Mesenchymal stem cell (in vitro differentiated cells and primary cell): ENCODE results near the gene COQ8A.
A peak's percentile ranks its signal among the peaks of the same experiment; 100 is the strongest.

Experiments used
- DNase-seq: peaks from one replicate; pipeline ENCODE4 v3.0.0-alpha.2; 2013
- H2AFZ ChIP-seq: one replicate; pipeline ENCODE4 v1.6.1; 2013; ENCODE audit warnings: low read depth, mild to moderate bottlenecking, control low read depth, inconsistent platforms, low read length, moderate library complexity
- H2AK5ac ChIP-seq: 2 replicates; pipeline ENCODE4 v1.6.1; 2013; ENCODE audit warnings: low read length, moderate library complexity, mild to moderate bottlenecking, inconsistent platforms; ENCODE audit not compliant: severe bottlenecking
- H2BK120ac ChIP-seq: one replicate; pipeline ENCODE4 v1.6.1; 2013; ENCODE audit warnings: low read depth, mild to moderate bottlenecking, inconsistent platforms, low read length, moderate library complexity
- H2BK12ac ChIP-seq, 2 experiments: one replicate each; pipeline ENCODE4 v1.6.1; 2013; ENCODE audit warnings: inconsistent platforms in 2 of 2, low read length in 2 of 2, mild to moderate bottlenecking in 2 of 2, moderate library complexity in 2 of 2, control low read depth in 1 of 2
- H2BK15ac ChIP-seq: one replicate; pipeline ENCODE4 v1.6.1; 2013; ENCODE audit warnings: mild to moderate bottlenecking, low read depth, inconsistent platforms; ENCODE audit not compliant: poor library complexity, severe bottlenecking
- H2BK5ac ChIP-seq: 2 replicates; pipeline ENCODE4 v1.6.1; 2013; ENCODE audit warnings: low read depth, mild to moderate bottlenecking, low read length, control low read depth, inconsistent platforms; ENCODE audit not compliant: poor library complexity, severe bottlenecking
- H3K14ac ChIP-seq, 2 experiments: one replicate each; pipeline ENCODE4 v1.6.1; 2013; ENCODE audit warnings: inconsistent platforms in 2 of 2, low read length in 2 of 2, control low read depth in 1 of 2, mild to moderate bottlenecking in 1 of 2, moderate library complexity in 1 of 2
- H3K18ac ChIP-seq, 2 experiments: one replicate each; pipeline ENCODE4 v1.6.1; 2013; ENCODE audit warnings: inconsistent platforms in 2 of 2, low read length in 2 of 2, control low read depth in 1 of 2, low read depth in 1 of 2, mild to moderate bottlenecking in 1 of 2
- H3K23ac ChIP-seq, 2 experiments: one replicate each; pipeline ENCODE4 v1.6.1; 2013; ENCODE audit warnings: inconsistent platforms in 2 of 2, low read length in 2 of 2, mild to moderate bottlenecking in 2 of 2, moderate library complexity in 2 of 2, control low read depth in 1 of 2
- H3K27ac ChIP-seq: 2 replicates; pipeline ENCODE4 v1.5.1; 2013; ENCODE audit warnings: mild to moderate bottlenecking, moderate library complexity, low read length, control low read depth, inconsistent platforms; ENCODE audit not compliant: poor library complexity, severe bottlenecking
- H3K27me3 ChIP-seq, 2 experiments: 2 replicates each; pipeline versions ENCODE4 v1.6.1 to v1.7.0; 2013; ENCODE audit warnings: low read length in 2 of 2, mild to moderate bottlenecking in 2 of 2, moderate library complexity in 2 of 2, control low read depth in 1 of 2, inconsistent platforms in 1 of 2; ENCODE audit not compliant: control insufficient read depth in 1 of 2, insufficient read depth in 1 of 2
- H3K36me3 ChIP-seq, 2 experiments: 2 replicates each; pipeline versions ENCODE4 v1.6.1 to v1.7.0; 2013; ENCODE audit warnings: low read length in 2 of 2, control low read depth in 1 of 2, inconsistent platforms in 1 of 2, low read depth in 1 of 2, mild to moderate bottlenecking in 1 of 2; ENCODE audit not compliant: insufficient read depth in 2 of 2, control insufficient read depth in 1 of 2
- H3K4ac ChIP-seq, 2 experiments: one replicate each; pipeline ENCODE4 v1.6.1; 2013; ENCODE audit warnings: inconsistent platforms in 2 of 2, low read length in 2 of 2, mild to moderate bottlenecking in 2 of 2, moderate library complexity in 2 of 2, control low read depth in 1 of 2, low read depth in 1 of 2
- H3K4me1 ChIP-seq: 2 replicates; pipeline ENCODE4 v1.6.1; 2013; ENCODE audit warnings: low read depth, low read length, control low read depth; ENCODE audit not compliant: control insufficient read depth, insufficient read depth
- H3K4me2 ChIP-seq: 2 replicates; pipeline ENCODE4 v1.6.1; 2013; ENCODE audit warnings: low read length, mild to moderate bottlenecking, inconsistent platforms; ENCODE audit not compliant: poor library complexity, severe bottlenecking
- H3K4me3 ChIP-seq, 2 experiments: 2 replicates each; pipeline versions ENCODE4 v1.5.1 to v1.7.0; 2013; ENCODE audit warnings: low read length in 2 of 2, mild to moderate bottlenecking in 2 of 2, control low read depth in 1 of 2, low read depth in 1 of 2; ENCODE audit not compliant: insufficient read depth in 1 of 2
- H3K79me1 ChIP-seq: replicated peaks from 2 replicates; pipeline ENCODE4 v1.6.1; 2013; ENCODE audit warnings: mild to moderate bottlenecking, control low read depth, low read length, inconsistent platforms; ENCODE audit not compliant: poor library complexity, severe bottlenecking
- H3K9ac ChIP-seq: 2 replicates; pipeline ENCODE4 v1.7.0; 2013; ENCODE audit warnings: mild to moderate bottlenecking, low read length, moderate library complexity
- H3K9me3 ChIP-seq: 2 replicates; pipeline ENCODE4 v1.7.0; 2013; ENCODE audit warnings: mild to moderate bottlenecking, low read length; ENCODE audit not compliant: control insufficient read depth
- H4K8ac ChIP-seq: one replicate; pipeline ENCODE4 v1.6.1; 2013; ENCODE audit warnings: inconsistent platforms, mild to moderate bottlenecking, low read length, moderate library complexity
- H4K91ac ChIP-seq: one replicate; pipeline ENCODE4 v1.6.1; 2013; ENCODE audit warnings: mild to moderate bottlenecking, low read length, inconsistent platforms
- WGBS: methylation state at CpG from one replicate; pipeline ENCODE4 v1.1.7; 2013; ENCODE audit warnings: mixed read lengths; 5-methylcytosine and 5-hydroxymethylcytosine counted together

The COQ8A gene

GRCh38 chr1:226976978-226977642 lies 37.0 kb downstream of the COQ8A start:
- Histone ChIP-seq H4K91ac (no peak overlapping the region), H3K27me3 (no peaks in the 10 kb centered on the region), H4K8ac (no peak overlapping the region), H3K4ac (no peak overlapping the region), H2BK15ac (no peak overlapping the region), H3K4me2 (no peak overlapping the region), H3K4me1 (peaks cover 21% of the 10 kb centered on the region), H3K14ac (peak overlapping the region in 1 of 2 experiments; percentile 42), H2AK5ac (no peak overlapping the region), H3K9me3 (peaks cover 4% of the 10 kb centered on the region), H3K23ac (no peak overlapping the region), H3K36me3 (peaks cover 8 to 24% of the 10 kb centered on the region in 2 experiments), H3K9ac (no peak overlapping the region), H3K18ac (no peak overlapping the region), H2BK5ac (no peak overlapping the region), H2BK12ac (no peak overlapping the region), H3K4me3 (no peak overlapping the region), H3K27ac (no peak overlapping the region), H2AFZ (no peak overlapping the region), H2BK120ac (no peak overlapping the region), H3K79me1 (peaks cover 1% of the 10 kb centered on the region)
- DNase-seq, result no peak
- WGBS, result 94% methylated on average over 18 of the region's 21 CpGs

GRCh38 chr1:226977643-226978431 lies 37.7 kb downstream of the COQ8A start:
- Histone ChIP-seq H4K91ac (no peak overlapping the region), H3K9ac (no peak overlapping the region), H3K4me1 (peaks cover 21% of the 10 kb centered on the region), H3K4me3 (no peak overlapping the region), H3K27me3 (no peaks in the 10 kb centered on the region), H3K36me3 (peaks cover 14 to 29% of the 10 kb centered on the region in 2 experiments), H2BK120ac (no peak overlapping the region), H2BK15ac (no peak overlapping the region), H3K9me3 (no peaks in the 10 kb centered on the region), H3K18ac (no peak overlapping the region), H3K4ac (no peak overlapping the region), H2AK5ac (no peak overlapping the region), H2BK5ac (no peak overlapping the region), H3K14ac (no peak overlapping the region), H3K79me1 (peaks cover 1% of the 10 kb centered on the region), H2BK12ac (no peak overlapping the region), H4K8ac (no peak overlapping the region), H3K4me2 (no peak overlapping the region), H3K27ac (no peak overlapping the region), H2AFZ (no peak overlapping the region), H3K23ac (no peak overlapping the region)
- WGBS, result 90% methylated on average over 20 of the region's 20 CpGs
- DNase-seq, result no peak

- H3K14ac ChIP-seq, result no peak overlapping the region
- no peak overlapping the region for H2AK5ac ChIP-seq
- no peak overlapping the region for H2BK5ac ChIP-seq
- H3K9me3 ChIP-seq, result no peaks in the 10 kb centered on the region
- no peaks in the 10 kb centered on the region for H3K27me3 ChIP-seq
- H2BK120ac ChIP-seq, result no peak overlapping the region
- no peak overlapping the region for H4K91ac ChIP-seq
- peaks cover 21% of the 10 kb centered on the region for H3K4me1 ChIP-seq
- H3K18ac ChIP-seq, result no peak overlapping the region
- no peak overlapping the region for H4K8ac ChIP-seq
- H2AFZ ChIP-seq, result no peak overlapping the region
- no peak overlapping the region for H3K4me2 ChIP-seq
- H3K4ac ChIP-seq, result no peak overlapping the region
- H3K23ac ChIP-seq, result no peak overlapping the region
- H3K9ac ChIP-seq, result no peak overlapping the region
- H2BK15ac ChIP-seq, result no peak overlapping the region
- H3K27ac ChIP-seq, result no peak overlapping the region
- no peak for DNase-seq
- H3K36me3 ChIP-seq, result peaks cover 16 to 34% of the 10 kb centered on the region in 2 experiments
- peaks cover 1% of the 10 kb centered on the region for H3K79me1 ChIP-seq
- WGBS, result 95% methylated on average over 10 of the region's 10 CpGs
- H3K4me3 ChIP-seq, result no peak overlapping the region
- no peak overlapping the region for H2BK12ac ChIP-seq
Observed at GRCh38 chr1:226978432-226979114, 38.5 kb downstream of the COQ8A start.

- Histone ChIP-seq H4K91ac (no peak overlapping the region), H3K4me3 (no peak overlapping the region), H3K36me3 (peaks cover 16 to 36% of the 10 kb centered on the region in 2 experiments), H3K4me2 (no peak overlapping the region), H3K27me3 (no peaks in the 10 kb centered on the region), H3K79me1 (peaks cover 1% of the 10 kb centered on the region), H2BK5ac (no peak overlapping the region), H3K9me3 (no peaks in the 10 kb centered on the region), H4K8ac (no peak overlapping the region), H3K27ac (no peak overlapping the region), H2BK12ac (no peak overlapping the region), H3K14ac (no peak overlapping the region), H2AK5ac (no peak overlapping the region), H3K23ac (no peak overlapping the region), H2AFZ (no peak overlapping the region), H3K4ac (no peak overlapping the region), H3K9ac (no peak overlapping the region), H2BK120ac (no peak overlapping the region), H3K18ac (no peak overlapping the region), H2BK15ac (no peak overlapping the region), H3K4me1 (peaks cover 19% of the 10 kb centered on the region)
- DNase-seq, result no peak
- WGBS, result 87% methylated on average over 15 of the region's 15 CpGs
Observed at GRCh38 chr1:226979115-226979516, 39.0 kb downstream of the COQ8A start.
